Spleen (tissue), 7 donors: ENCODE measurements around the gene ZDHHC14.

Source experiments
- POLR2AphosphoS5 ChIP-seq, 3 donors: sonication (generic); formaldehyde crosslinking; IDR thresholded peaks; one replicate each; pipeline ENCODE4 v1.5.1; 2017; ENCODE audit warnings: antibody characterized with exemption in 3 of 3
- TF ChIP-seq, protein P1 (sequence below), 11 experiments: fragments of 200-600 bp in 7 of 11; fragments of 450-650 bp in 4 of 11; sonication (generic) in 4 of 11; IDR thresholded peaks in 8 of 11; conservative IDR thresholded peaks in 3 of 11; 1 replicate in 7 of 11; 2 replicates in 4 of 11; pipeline versions ENCODE4 v1.4.0 to v1.8.0; 2016 to 2021; ENCODE audit warnings: antibody characterized with exemption in 11 of 11, inconsistent platforms in 4 of 11, mild to moderate bottlenecking in 1 of 11
- donor health status: DM: no; HTN: no; CAD: no; lungs with moderate emphysema.
- donor health status: DM: no; HTN: no; CAD: no.
- donor health status: DM: no; HTN: no; CAD: no.

DNA sequence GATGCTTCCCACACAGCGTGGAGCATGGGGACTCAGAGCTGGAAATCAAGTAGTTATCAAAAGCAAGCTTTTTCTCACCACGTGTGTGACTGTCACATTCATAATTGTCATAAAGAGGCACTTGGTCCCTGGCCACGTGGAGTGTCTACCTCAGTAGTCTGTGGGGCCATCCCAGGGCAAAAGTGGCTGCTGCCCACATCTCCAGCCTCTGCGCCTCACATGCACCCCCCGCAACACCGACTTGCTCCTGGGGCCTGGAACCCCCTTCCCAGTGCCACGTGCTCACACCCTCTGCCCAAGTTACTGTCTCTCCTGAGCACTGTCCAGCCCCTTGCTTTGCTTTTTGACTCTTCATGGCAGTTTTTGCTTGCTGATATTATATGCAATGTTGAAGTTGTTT, 308.9 kb downstream of the ZDHHC14 start:
- TF ChIP-seq, protein P1, sequence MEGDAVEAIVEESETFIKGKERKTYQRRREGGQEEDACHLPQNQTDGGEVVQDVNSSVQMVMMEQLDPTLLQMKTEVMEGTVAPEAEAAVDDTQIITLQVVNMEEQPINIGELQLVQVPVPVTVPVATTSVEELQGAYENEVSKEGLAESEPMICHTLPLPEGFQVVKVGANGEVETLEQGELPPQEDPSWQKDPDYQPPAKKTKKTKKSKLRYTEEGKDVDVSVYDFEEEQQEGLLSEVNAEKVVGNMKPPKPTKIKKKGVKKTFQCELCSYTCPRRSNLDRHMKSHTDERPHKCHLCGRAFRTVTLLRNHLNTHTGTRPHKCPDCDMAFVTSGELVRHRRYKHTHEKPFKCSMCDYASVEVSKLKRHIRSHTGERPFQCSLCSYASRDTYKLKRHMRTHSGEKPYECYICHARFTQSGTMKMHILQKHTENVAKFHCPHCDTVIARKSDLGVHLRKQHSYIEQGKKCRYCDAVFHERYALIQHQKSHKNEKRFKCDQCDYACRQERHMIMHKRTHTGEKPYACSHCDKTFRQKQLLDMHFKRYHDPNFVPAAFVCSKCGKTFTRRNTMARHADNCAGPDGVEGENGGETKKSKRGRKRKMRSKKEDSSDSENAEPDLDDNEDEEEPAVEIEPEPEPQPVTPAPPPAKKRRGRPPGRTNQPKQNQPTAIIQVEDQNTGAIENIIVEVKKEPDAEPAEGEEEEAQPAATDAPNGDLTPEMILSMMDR (IDR thresholded peaks at IDR 0.05 in 8 of 11, conservative IDR thresholded peaks at IDR 0.05 in 3 of 11): no peak
- TF ChIP-seq POLR2AphosphoS5 (IDR thresholded peaks at IDR 0.05): no peak
